SK-N-SH (cell line): ENCODE measurements around the gene TAF1B. TPM values are rescaled to one million over a fixed set of nuclear protein-coding genes. Genes with fewer than 3 reads are reported as not detected.

Experiments used
- CTCF ChIA-PET: fragments of 300-600, 350-600 bp; formaldehyde crosslinking; extraction: SDS; loops from one replicate; lab custom pipeline; 2021; lab: Yijun Ruan, JAX
- POLR2A ChIA-PET: fragments of 350-600 bp; sonication (Branson Sonifier 250); formaldehyde crosslinking; extraction: SDS; loops from one replicate; lab custom pipeline; 2020; ENCODE audit warnings: antibody characterized with exemption, inconsistent platforms; lab: Yijun Ruan, JAX
- DNase-seq: peaks from one replicate; pipeline ENCODE4 v3.0.0; 2012
- H2AFZ ChIP-seq: fragments of 200-600 bp; sonication (generic); 2 replicates; pipeline ENCODE4 v1.8.1; 2016; ENCODE audit warnings: antibody characterized with exemption, mild to moderate bottlenecking, low read depth
- H3F3A ChIP-seq: fragments of 200-600 bp; sonication (generic); replicated peaks from 2 replicates; pipeline ENCODE3; 2016; ENCODE audit warnings: antibody characterized with exemption, mild to moderate bottlenecking; ENCODE audit not compliant: insufficient read depth
- H3K27ac ChIP-seq, 2 experiments: fragments of 200-500 bp in 1 of 2; fragments of 200-600 bp in 1 of 2; sonication (Bioruptor generic) in 1 of 2; sonication (generic), shearing (Covaris generic) in 1 of 2; 2 replicates each; pipeline versions ENCODE4 v1.5.1 to v1.6.1; 2014 to 2016; ENCODE audit warnings: low read depth in 2 of 2, inconsistent platforms in 1 of 2, low read length in 1 of 2, mild to moderate bottlenecking in 1 of 2, mixed read lengths in 1 of 2
- H3K27me3 ChIP-seq: fragments of 200-600 bp; sonication (generic), shearing (Covaris generic); 2 replicates; pipeline ENCODE4 v1.6.1; 2016; ENCODE audit warnings: mixed run types; ENCODE audit not compliant: insufficient read depth
- H3K36me3 ChIP-seq, 2 experiments: fragments of 200-500 bp in 1 of 2; fragments of 200-600 bp in 1 of 2; sonication (Bioruptor generic) in 1 of 2; sonication (generic) in 1 of 2; replicated peaks in 1 of 2; 2 replicates each; pipeline versions ENCODE3 to v1.5.1; 2014 to 2016; ENCODE audit warnings: low read length in 1 of 2, mild to moderate bottlenecking in 1 of 2; ENCODE audit not compliant: insufficient read depth in 2 of 2, control insufficient read depth in 1 of 2
- H3K4me1 ChIP-seq, 2 experiments: fragments of 200-500 bp in 1 of 2; fragments of 200-600 bp in 1 of 2; sonication (Bioruptor generic) in 1 of 2; sonication (generic), shearing (Covaris generic) in 1 of 2; 2 replicates each; pipeline versions ENCODE4 v1.5.1 to v1.6.1; 2014 to 2016; ENCODE audit warnings: low read depth in 1 of 2, low read length in 1 of 2, mixed run types in 1 of 2; ENCODE audit not compliant: insufficient read depth in 2 of 2, control insufficient read depth in 1 of 2
- H3K4me2 ChIP-seq: fragments of 200-600 bp; sonication (generic), shearing (Covaris generic); 2 replicates; pipeline ENCODE4 v1.6.1; 2017; ENCODE audit warnings: mixed run types
- H3K4me3 ChIP-seq, 2 experiments: fragments of 200-500 bp in 1 of 2; fragments of 200-600 bp in 1 of 2; sonication (Bioruptor generic) in 1 of 2; sonication (generic), shearing (Covaris generic) in 1 of 2; 2 replicates each; pipeline versions ENCODE4 v1.5.1 to v1.8.1; 2014 to 2016; ENCODE audit warnings: low read depth in 2 of 2, inconsistent platforms in 1 of 2, low read length in 1 of 2, mild to moderate bottlenecking in 1 of 2, mixed read lengths in 1 of 2, moderate library complexity in 1 of 2
- H3K79me2 ChIP-seq: fragments of 200-600 bp; sonication (generic); 2 replicates; pipeline ENCODE4 v1.8.1; 2017; ENCODE audit warnings: mild to moderate bottlenecking; ENCODE audit not compliant: insufficient read depth
- H3K9ac ChIP-seq: fragments of 200-600 bp; sonication (generic); 2 replicates; pipeline ENCODE4 v1.6.1; 2017; ENCODE audit warnings: mixed run types
- H3K9me2 ChIP-seq: fragments of 200-600 bp; sonication (generic); 2 replicates; pipeline ENCODE4 v1.6.1; 2017; ENCODE audit warnings: mixed run types
- H3K9me3 ChIP-seq: fragments of 200-600 bp; sonication (generic); 2 replicates; pipeline ENCODE4 v1.6.1; 2017; ENCODE audit warnings: mixed run types, mild to moderate bottlenecking, moderate library complexity
- H4K20me1 ChIP-seq: fragments of 200-600 bp; sonication (generic); 2 replicates; pipeline ENCODE4 v1.6.1; 2017; ENCODE audit warnings: mild to moderate bottlenecking, mixed run types; ENCODE audit not compliant: insufficient read depth
- CHD2 ChIP-seq: fragments of 150-350 bp; IDR thresholded peaks from 2 replicates; pipeline ENCODE4 v1.6.1; 2018; ENCODE audit warnings: low read length; ENCODE audit not compliant: partially characterized antibody
- EP300 ChIP-seq, 2 experiments: IDR thresholded peaks; 2 replicates each; pipeline versions ENCODE4 v1.4.0 to v1.6.1; 2012; ENCODE audit warnings: borderline replicate concordance in 1 of 2, low read depth in 1 of 2, low read length in 1 of 2
- EZH2phosphoT487 ChIP-seq: fragments of 200-600 bp; sonication (generic); IDR thresholded peaks from 2 replicates; pipeline ENCODE4 v1.6.1; 2017; ENCODE audit warnings: low read depth, mixed run types, mild to moderate bottlenecking, antibody characterized with exemption, moderate library complexity, borderline replicate concordance
- FOSL2 ChIP-seq: IDR thresholded peaks from 2 replicates; pipeline ENCODE4 v1.4.0; 2012; ENCODE audit warnings: low read depth, mild to moderate bottlenecking, moderate library complexity, borderline replicate concordance
- FOXJ3 ChIP-seq: sonication (generic); formaldehyde crosslinking; IDR thresholded peaks from 2 replicates; pipeline ENCODE4 v1.5.1; 2020; ENCODE audit warnings: mild to moderate bottlenecking, missing genetic modification reagents
- FOXM1 ChIP-seq: IDR thresholded peaks from 2 replicates; pipeline ENCODE4 v1.4.0; 2012; ENCODE audit warnings: low read depth, mild to moderate bottlenecking
- IRF3 ChIP-seq: fragments of 150-350 bp; IDR thresholded peaks from 2 replicates; pipeline ENCODE4 v1.6.1; 2016; ENCODE audit warnings: mild to moderate bottlenecking, low read depth, low read length
- JUND ChIP-seq: IDR thresholded peaks from 2 replicates; pipeline ENCODE4 v1.4.0; 2012
- MEF2A ChIP-seq: IDR thresholded peaks from 2 replicates; pipeline ENCODE4 v1.4.0; 2012; ENCODE audit warnings: low read depth, borderline replicate concordance
- MXI1 ChIP-seq: IDR thresholded peaks from 2 replicates; pipeline ENCODE4 v1.6.1; 2012; ENCODE audit warnings: mild to moderate bottlenecking, low read depth, low read length, improper control_type of control experiment
- NFIC ChIP-seq: IDR thresholded peaks from 2 replicates; pipeline ENCODE4 v1.4.0; 2012; ENCODE audit warnings: borderline replicate concordance
- NRF1 ChIP-seq: IDR thresholded peaks from 2 replicates; pipeline ENCODE4 v1.6.1; 2012; ENCODE audit warnings: low read depth, mild to moderate bottlenecking, low read length
- POLR2AphosphoS5 ChIP-seq: IDR thresholded peaks from 2 replicates; pipeline ENCODE4 v1.6.1; 2012; ENCODE audit warnings: low read depth, low read length
- RAD21 ChIP-seq: IDR thresholded peaks from 2 replicates; pipeline ENCODE4 v1.6.1; 2012; ENCODE audit warnings: mild to moderate bottlenecking, low read length
- RCOR1 ChIP-seq: fragments of 150-350 bp; IDR thresholded peaks from 2 replicates; pipeline ENCODE4 v1.6.1; 2017; ENCODE audit warnings: antibody characterized with exemption, low read length
- REST ChIP-seq: IDR thresholded peaks from 2 replicates; pipeline ENCODE4 v1.6.1; 2012; ENCODE audit warnings: mild to moderate bottlenecking, low read depth, low read length, moderate library complexity
- RFX5 ChIP-seq: IDR thresholded peaks from 2 replicates; pipeline ENCODE4 v1.6.1; 2012; ENCODE audit warnings: mild to moderate bottlenecking, improper control_type of control experiment, low read length
- SIN3A ChIP-seq: IDR thresholded peaks from 2 replicates; pipeline ENCODE4 v1.6.1; 2012; ENCODE audit warnings: low read depth, mild to moderate bottlenecking, low read length, moderate library complexity, borderline replicate concordance
- SMC3 ChIP-seq: IDR thresholded peaks from 2 replicates; pipeline ENCODE4 v1.6.1; 2012; ENCODE audit warnings: low read depth, low read length, improper control_type of control experiment
- TCF12 ChIP-seq: IDR thresholded peaks from 2 replicates; pipeline ENCODE4 v1.4.0; 2012
- WGBS: methylation state at CpG from one replicate; pipeline ENCODE4 v1.1.6; 2017; ENCODE audit warnings: low lambda C conversion rate; 5-methylcytosine and 5-hydroxymethylcytosine counted together
- polyA plus RNA-seq, 3 experiments: library from polyadenylated mRNA; depleted of rRNA; stranded (reverse); fragments of >200 nt; gene quantifications; 2 replicates each; pipeline ENCODE4 v1.2.3, GENCODE V29; 2012
- TF ChIP-seq, protein P1 (sequence below): IDR thresholded peaks from 2 replicates; pipeline ENCODE4; 2012
- TF ChIP-seq, protein P2 (sequence below): fragments of 150-350 bp; IDR thresholded peaks from 2 replicates; pipeline ENCODE4 v1.6.1; 2017; ENCODE audit warnings: antibody characterized with exemption, low read length, low read depth, borderline replicate concordance

TAF1B gene
- polyA plus RNA-seq, 1 of the 3 experiments (the other 2 are of a cell fraction): 7.8 TPM

- Histone ChIP-seq H3K79me2 (peaks cover 5% of the 10 kb centered on the region; the same call in 1 of the 2 replicates), H3K27ac (peak overlapping the region; percentile 53 to 77; a peak in 3 of 4 replicates), H3K4me1 (peaks cover 23 to 28% of the 10 kb centered on the region in 2 experiments), H3K9me3 (no peaks in the 10 kb centered on the region), H3F3A (peaks cover 20% of the 10 kb centered on the region), H3K9ac (no peak overlapping the region; the same call in 1 of the 2 replicates), H3K4me2 (peak overlapping the region; percentile 25), H2AFZ (no peak overlapping the region), H4K20me1 (no peaks in the 10 kb centered on the region), H3K36me3 (peaks cover 6 to 8% of the 10 kb centered on the region in 2 experiments), H3K27me3 (no peaks in the 10 kb centered on the region), H3K4me3 (no peak overlapping the region), H3K9me2 (no peaks in the 10 kb centered on the region)
- WGBS: 7% methylated on average over 3 of the region's 3 CpGs
- ChIA-PET POLR2A (no interaction called here), CTCF (interaction anchor here (0.7 kb wide), 1 partner anchor 17 kb away, joined by 3 read pairs; no protein-coding TSS in a partner anchor)
- TF ChIP-seq EZH2phosphoT487 (no peak), RFX5 (no peak), EP300 (IDR thresholded peaks at IDR 0.05; ENCODE audit: borderline replicate concordance in 1 of 2, low read depth in 1 of 2, low read length in 1 of 2) (no peak), SIN3A (0 out of 2 replicates have a peak, but pooled peaks have one; percentile 36), FOSL2 (peak; percentile 88), FOXM1 (no peak), CHD2 (no peak), SMC3 (no peak), NFIC (peak; percentile 94), MXI1 (no peak), RCOR1 (no peak), TCF12 (peak; percentile 60; the same call in 1 of the 2 replicates), NRF1 (no peak), POLR2AphosphoS5 (no peak), FOXJ3 (no peak), MEF2A (peak; percentile 65; the same call in 1 of the 2 replicates), IRF3 (no peak), RAD21 (no peak), JUND (peak; percentile 83), REST (no peak)
- TF ChIP-seq, protein P1, sequence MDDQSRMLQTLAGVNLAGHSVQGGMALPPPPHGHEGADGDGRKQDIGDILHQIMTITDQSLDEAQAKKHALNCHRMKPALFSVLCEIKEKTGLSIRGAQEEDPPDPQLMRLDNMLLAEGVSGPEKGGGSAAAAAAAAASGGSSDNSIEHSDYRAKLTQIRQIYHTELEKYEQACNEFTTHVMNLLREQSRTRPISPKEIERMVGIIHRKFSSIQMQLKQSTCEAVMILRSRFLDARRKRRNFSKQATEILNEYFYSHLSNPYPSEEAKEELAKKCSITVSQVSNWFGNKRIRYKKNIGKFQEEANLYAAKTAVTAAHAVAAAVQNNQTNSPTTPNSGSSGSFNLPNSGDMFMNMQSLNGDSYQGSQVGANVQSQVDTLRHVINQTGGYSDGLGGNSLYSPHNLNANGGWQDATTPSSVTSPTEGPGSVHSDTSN: peak; percentile 79
- TF ChIP-seq, protein P2, sequence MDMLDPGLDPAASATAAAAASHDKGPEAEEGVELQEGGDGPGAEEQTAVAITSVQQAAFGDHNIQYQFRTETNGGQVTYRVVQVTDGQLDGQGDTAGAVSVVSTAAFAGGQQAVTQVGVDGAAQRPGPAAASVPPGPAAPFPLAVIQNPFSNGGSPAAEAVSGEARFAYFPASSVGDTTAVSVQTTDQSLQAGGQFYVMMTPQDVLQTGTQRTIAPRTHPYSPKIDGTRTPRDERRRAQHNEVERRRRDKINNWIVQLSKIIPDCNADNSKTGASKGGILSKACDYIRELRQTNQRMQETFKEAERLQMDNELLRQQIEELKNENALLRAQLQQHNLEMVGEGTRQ: no peak
- no peak for DNase-seq
Measured at GRCh38 chr2:9897331-9897737, 54.1 kb downstream of the TAF1B start.
